Fibroblast of mammary gland (primary cell): ENCODE data around the gene PIP4K2C.

Experiments
- DNase-seq: peaks from one replicate; pipeline ENCODE4 v3.0.0-alpha.2; 2010; ENCODE audit warnings: low read depth
- H3K4me3 ChIP-seq: 2 replicates; pipeline ENCODE4 v1.5.1; 2011; ENCODE audit warnings: low read depth, mild to moderate bottlenecking, low read length, moderate library complexity; ENCODE audit not compliant: control insufficient read depth
- CTCF ChIP-seq: conservative IDR thresholded peaks from 2 replicates; pipeline ENCODE4 v1.5.1; 2011; ENCODE audit warnings: low read depth, low read length, inconsistent platforms; ENCODE audit not compliant: control insufficient read depth, insufficient read depth

Gene PIP4K2C

DNA sequence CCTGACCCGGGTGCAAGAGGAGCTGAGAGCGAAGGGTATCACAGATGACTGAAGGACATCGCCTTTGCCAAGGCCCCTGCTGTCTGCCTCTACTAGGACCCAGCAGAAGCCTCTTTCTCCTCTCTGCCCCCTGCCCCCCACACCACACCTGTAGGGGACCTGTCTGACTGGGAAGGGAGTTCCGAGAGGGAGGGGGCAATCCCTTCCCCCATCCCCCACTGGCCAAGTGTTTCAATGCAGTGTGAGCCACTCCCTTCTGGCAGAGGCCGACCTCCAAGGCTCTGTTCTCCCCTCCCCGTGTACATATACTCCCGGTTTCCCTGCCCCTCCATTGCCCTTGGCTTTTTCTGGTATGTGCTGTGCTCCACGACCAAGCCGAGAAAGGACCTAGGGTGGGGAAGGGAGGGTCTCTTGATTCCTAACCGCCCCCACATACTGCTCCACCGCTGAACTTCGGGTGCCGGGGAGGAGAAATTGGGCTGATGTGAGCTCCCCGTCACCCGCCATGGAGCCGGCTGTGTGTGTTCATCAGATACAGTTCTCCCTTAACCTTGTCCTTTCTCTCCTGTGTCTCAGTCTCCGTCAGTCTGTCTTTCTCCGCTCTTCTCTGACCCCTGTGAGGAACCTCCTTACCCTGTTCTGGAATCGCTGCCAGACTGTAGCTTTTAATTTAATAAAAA is 18.2 kb downstream of the PIP4K2C start:
- no peak overlapping the region for H3K4me3 ChIP-seq
- TF ChIP-seq CTCF, result no peak
- no peak for DNase-seq

- TF ChIP-seq CTCF, result no peak
- H3K4me3 ChIP-seq, result peak overlapping the region; percentile 57
- no peak for DNase-seq
Observed at GRCh38 chr12:57609781-57610553, 19.0 kb downstream of the PIP4K2C start.

DNA sequence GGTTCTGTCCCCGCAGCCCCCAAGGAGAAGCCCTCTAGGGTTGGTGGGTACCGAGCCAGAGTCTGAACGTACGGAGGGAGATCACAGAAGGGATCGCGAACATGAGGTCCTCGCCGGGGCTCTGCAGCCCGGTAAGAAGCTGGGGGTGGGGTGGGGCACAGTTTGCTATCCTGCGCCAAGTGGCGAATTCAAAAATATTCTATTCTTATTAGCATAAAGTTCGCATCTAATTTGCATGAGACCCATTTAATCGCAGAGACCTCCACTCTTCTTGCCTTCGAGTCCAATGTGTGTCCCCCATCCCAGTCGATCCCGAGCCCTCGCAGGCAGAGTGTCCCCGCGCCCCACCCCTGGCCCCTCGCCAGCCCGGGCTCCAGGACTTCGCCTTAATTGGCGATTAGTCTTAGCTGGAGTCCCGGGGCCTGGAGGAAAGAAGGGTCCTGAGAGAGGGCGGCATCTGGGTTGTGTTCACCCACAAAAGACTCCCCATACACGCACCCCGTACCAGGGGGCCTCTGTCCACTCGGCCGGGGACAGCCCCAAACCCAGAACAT is 19.6 kb downstream of the PIP4K2C start:
- no peak for TF ChIP-seq CTCF
- peak overlapping the region; percentile 57 for H3K4me3 ChIP-seq
- DNase-seq, result no peak

GRCh38 chr12:57611108-57611826 is 20.3 kb downstream of the PIP4K2C start, which contains the start of gene ARHGEF25:
TSS of gene ARHGEF25 (plus strand) at chr12:57611435. CDS start at chr12:57611895, 460 bp downstream.
- peak; percentile 36 for DNase-seq
- no peak for TF ChIP-seq CTCF

DNA sequence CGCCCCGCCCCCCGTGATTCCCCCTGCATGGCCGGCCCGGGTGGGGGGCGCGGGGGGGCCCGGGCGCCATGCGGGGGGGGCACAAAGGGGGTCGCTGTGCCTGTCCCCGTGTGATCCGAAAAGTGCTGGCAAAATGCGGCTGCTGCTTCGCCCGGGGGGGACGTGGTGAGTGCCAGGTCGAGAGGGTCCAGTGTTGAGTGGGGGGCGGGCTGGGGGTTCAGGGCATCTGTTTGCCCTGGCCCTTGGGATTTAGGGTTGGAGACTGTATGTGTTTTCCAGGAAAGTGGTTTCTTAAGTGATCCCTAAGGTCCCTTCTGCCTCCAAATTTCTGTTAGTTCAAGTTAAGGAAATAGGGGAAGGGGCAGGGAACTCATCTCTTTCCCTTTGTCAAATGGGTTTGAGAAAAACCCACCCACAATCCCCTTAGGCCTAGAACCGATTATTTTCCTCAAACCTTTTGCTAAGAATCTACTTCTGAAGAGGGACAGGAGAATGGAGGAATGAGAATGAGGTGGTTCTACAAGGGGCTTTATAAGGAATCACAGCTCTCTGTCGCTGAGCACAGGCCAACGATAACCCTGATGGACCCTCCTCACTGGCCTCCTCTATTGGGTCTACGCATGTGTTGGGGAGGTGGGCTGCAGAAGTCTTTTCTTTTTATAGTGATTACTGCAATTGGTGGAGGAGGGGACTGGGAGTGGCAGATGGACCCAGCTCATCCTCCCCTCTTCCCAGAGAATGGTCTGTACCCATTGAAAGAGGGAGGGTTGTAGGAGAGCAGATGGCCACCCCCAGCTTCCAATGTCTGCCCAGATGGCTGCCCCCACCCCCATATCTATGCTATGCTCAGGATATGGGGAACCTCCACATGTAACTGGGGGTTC is 21.1 kb downstream of the PIP4K2C start:
- no peak for TF ChIP-seq CTCF
- H3K4me3 ChIP-seq, result peak overlapping the region; percentile 57
- DNase-seq, result no peak

More at GRCh38 chr12:57611108-57611826, 20.3 kb downstream of the PIP4K2C start, which contains the start of gene ARHGEF25:
- H3K4me3 ChIP-seq, result peak within 1 kb of the TSS; percentile 57
